HG02571 (cell line): ENCODE data around the gene CFAP61.

Experiments used
- ATAC-seq: cut with Tn5 transposase; IDR thresholded peaks from one replicate; pipeline ENCODE4 v1.9.1; 2021; ENCODE audit warnings: mild to moderate bottlenecking, moderate library complexity; ENCODE audit not compliant: unreplicated experiment

The CFAP61 gene

GRCh38 chr20:20267685-20268370 is 215.5 kb downstream of the CFAP61 start:
- no peak for ATAC-seq

GRCh38 chr20:20271271-20271670 is 218.9 kb downstream of the CFAP61 start:
- no peak for ATAC-seq

DNA sequence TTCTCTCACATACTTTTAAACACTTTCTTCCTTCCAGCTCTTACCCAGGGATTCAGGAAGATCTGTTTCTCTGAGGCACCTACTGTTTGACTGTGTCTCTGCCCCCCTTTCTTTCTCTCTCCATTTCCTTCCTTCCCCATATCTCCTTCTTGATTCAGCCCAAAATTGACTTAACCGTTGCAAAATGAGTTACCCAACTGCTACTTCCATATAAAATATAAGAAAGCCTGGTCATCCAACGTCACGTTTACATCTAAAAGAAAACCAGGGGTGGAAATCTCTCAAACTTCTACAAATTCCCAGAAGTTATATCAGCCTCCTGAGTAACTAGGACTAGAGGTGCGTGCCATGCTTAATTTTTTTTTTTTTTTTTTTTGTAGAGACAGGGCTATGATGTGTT is 220.4 kb downstream of the CFAP61 start:
- ATAC-seq = no peak

- no peak for ATAC-seq
Measured at GRCh38 chr20:20273286-20273685, 221.0 kb downstream of the CFAP61 start.

DNA sequence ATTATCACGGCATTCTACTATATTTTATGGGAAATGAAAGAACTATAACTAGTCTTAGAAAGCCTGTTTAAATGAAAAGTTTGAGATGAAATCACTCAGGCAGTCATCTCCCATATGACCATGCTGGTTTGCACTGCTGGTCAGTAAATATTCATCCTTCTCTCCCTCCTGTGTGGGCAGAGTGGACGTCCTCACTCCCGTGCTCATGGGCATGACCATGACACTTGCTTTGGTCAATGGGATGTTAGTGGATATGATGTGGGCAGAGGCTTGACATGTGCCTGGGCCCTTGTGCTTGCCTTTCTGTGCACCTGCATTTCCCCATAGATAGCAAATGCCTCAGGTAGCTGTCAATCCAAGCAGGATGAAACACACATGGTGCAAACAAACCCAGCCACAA is 222.5 kb downstream of the CFAP61 start:
- ATAC-seq = no peak

DNA sequence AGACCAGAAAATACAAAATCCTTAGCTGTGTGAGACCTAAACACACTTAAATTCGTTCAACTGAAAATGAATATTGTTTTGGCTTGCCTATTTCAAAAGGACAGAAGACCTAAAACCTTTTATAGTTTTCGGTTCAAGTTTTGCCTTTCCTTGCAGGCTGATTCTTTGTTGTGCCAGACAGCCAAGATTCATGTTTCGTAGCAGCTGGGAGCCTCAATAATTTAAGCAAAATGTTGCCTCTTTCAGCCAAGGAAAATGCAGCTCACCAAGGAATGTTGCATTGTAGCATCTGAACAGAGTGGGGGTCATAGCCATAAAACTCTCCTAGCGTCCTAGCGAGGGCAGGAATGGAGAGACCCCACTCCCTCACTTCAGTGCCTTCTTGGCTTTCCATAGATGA is 223.3 kb downstream of the CFAP61 start:
- no peak for ATAC-seq

DNA sequence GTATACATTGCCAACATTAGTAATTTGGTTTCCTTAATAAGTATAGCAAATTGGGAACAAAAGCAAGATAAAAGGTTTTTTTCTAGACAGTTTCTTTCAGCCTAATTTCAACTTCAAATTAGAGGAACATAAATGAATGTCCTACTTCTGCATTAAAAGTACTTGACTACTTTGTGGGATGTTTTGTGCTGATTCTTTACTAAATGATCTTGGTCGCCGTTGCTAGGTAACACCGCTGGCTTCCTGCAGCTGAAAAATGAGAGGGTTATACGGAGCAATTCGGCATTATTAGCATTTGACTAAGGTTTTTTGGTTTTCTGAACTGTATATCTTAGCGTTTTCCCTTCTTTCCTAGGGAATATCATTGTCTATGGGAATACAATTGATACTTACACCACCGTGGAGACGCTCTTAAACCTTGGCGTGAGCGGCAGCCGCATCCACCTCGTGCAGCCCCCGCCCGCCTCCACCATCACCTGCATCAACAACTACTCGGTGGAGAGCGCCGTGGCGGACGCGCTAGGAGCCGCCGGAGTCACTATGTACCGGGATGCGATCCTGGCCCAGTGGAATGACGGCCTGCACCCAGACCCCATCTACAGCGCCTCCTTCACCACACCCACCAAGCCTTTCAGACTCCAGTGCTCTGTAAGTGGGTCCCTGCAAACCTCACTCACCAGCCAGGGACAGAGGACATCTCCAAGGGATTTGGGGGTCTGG is 224.6 kb downstream of the CFAP61 start:
- no peak for ATAC-seq

DNA sequence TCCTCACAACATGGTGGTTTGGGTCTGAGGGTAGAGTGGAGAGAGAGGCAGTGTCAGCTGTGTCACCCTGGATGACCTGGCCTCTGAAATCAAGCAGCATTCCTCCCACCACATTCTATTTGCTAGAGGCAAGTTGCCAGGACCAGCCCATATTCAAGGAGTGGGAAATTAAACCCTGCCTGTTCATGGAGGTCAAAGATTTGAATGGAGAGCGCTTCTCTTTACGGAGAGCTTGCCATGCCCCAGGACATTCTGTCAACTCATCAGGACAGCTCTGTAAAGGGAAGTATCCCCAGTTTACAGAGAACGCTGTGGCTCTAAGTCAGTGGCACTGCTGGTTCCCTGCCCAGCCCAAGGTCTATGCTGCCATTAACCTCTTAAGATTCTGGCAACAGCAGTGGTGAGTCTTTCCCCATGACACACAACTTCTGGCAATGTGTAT is 225.6 kb downstream of the CFAP61 start:
- ATAC-seq = no peak

- ATAC-seq = no peak
Measured at GRCh38 chr20:20286061-20286460, 233.7 kb downstream of the CFAP61 start.

- ATAC-seq = no peak
Measured at GRCh38 chr20:20289331-20289730, 237.0 kb downstream of the CFAP61 start.

GRCh38 chr20:20292472-20292871 is 240.1 kb downstream of the CFAP61 start:
- no peak for ATAC-seq

DNA sequence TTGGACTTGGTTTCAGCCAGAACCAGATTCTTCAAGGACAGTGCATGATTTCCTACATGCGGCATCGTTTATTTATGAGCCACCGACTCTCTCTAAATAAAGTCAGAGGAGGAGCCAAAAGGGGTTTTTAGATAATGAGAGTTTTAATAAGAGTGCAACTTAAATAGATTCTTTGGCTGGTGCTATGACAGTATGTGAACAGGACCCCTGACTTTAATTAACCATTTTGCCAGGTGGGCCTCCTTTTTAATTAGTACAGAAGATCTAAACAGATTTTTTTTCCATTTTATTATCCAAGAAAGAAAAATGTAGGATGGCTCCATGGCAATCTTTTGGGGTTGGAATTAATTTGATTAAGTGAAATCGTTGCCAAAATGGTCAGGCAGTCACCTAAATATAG is 240.8 kb downstream of the CFAP61 start:
- ATAC-seq = no peak

- ATAC-seq = no peak
Measured at GRCh38 chr20:20293691-20294385, 241.5 kb downstream of the CFAP61 start.

- no peak for ATAC-seq
Measured at GRCh38 chr20:20295621-20296498, 243.5 kb downstream of the CFAP61 start.

DNA sequence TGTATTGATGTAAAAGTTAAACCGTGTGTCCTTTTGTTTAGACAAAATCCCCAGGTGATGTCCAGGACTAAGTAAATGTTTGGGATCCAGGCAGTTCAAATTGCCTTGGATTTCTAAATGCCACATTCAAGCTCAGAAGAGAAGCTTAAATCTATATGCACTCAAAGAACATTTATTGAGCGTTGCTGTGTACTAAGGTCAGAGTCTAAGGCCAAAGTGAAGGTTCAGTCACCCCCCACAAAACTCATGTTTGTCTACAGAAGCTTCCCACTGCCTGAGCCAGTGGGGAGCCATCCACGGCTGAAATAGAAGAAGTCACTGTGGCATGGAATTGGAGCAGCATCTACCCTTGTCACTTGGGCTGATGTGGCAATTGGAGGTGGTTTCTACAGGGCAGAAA is 244.8 kb downstream of the CFAP61 start:
- no peak for ATAC-seq

DNA sequence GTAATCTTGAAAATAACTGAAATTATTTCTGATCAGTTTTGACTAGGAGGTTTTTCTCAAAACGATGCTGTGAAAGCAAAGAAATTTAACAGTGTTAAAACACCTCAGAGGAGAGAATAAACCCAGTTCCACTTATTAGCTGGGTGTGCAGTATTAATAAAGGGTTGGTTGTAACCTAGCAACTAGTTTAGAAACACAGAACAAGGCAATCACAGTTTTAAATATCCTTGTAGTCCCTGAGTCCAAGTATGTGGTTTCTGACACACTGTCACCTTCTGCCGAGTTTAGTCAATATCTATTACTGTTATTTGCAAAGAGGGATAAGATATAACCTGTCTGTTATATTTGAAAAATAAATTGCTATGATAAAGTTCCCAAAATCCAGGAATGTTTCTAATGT is 245.4 kb downstream of the CFAP61 start:
- ATAC-seq = no peak

GRCh38 chr20:20299904-20300303 is 247.6 kb downstream of the CFAP61 start:
- ATAC-seq = no peak

GRCh38 chr20:20303320-20303719 is 251.0 kb downstream of the CFAP61 start:
- no peak for ATAC-seq

- no peak for ATAC-seq
Measured at GRCh38 chr20:20303742-20304141, 251.4 kb downstream of the CFAP61 start.

DNA sequence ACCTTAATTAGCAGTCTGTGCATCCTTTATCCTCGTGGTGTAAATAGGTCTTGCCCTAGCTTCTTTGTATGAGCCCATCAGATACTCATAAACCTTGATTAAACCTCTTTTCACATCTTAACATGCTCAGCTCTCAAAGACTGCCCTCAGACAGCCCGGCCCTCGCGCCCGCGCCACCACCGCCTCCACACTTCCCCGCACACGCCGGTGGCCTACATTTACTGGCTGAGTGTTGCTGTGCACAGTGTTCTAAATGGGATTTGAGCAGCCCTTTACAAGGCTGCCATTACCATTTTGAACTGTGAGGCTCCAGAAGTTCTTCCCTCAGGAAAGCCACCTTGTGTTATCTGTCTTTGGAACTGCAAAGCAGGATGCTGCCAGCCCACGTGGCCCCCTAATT is 252.6 kb downstream of the CFAP61 start:
- no peak for ATAC-seq

DNA sequence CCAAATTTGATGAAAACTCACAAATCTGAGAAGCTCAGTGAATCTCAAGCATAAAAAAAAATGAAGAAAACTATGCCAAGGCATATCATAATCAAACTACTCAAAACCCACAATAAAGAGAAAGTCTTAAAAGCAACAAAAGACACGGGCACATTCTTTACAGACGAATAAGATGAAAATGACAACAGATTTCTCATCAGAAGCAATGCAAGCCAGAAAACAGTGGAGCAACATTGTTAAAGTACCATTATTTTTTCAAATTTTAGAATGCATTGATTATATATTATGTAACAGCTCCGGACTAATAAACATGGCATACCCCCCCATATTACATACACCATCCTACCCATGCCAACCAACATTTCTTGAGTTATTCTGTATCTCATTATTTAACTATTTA is 260.2 kb downstream of the CFAP61 start:
- ATAC-seq = no peak
